Activated effector memory CD4-positive, alpha-beta T cell treated with Interleukin-2 at 50 U/mL for 16 hours (primary cell): Measurements from ENCODE around the gene LIN7C.
A peak's percentile ranks its signal among the peaks of the same experiment; 100 is the strongest.

ENCODE experiments used
- DNase-seq: peaks from one replicate; pipeline ENCODE4 v3.0.0-alpha.2; 2020

LIN7C gene

DNA sequence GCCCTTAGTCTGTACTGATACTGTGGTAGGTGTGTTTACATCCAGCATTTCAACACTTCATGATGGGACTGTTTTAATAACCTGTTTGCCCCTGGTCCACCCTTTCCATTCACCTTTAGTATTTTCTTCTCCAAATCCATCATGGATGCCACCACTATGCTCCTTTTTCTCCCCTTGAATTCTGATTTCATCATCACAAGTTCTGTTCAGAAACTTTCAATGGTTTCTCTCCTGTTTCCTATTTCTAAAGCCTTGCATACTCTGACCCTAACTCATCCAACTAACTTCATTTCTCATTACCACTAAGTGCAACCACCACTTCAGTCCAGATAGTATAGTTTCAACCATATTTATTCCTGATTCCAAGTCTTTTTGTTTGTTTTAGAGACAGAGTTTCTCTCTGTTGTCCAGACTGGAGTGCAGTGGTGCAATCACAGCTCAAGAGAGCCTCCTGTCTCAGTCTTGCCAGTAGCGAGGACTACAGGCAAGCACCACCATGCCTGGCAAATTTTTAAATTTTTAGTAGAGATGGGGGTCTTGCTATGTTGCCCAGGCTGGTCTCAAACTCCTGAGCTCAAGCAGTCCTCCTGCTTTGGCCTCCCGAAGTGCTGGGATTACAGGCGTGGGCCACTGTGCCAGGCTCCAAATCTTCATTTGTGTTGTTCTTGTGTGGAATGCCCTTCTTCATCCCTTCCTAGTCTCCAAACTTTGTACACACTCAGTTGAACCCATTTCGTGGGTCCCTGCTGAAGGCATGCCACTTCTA is 1.2 kb upstream of the LIN7C start:
- DNase-seq: no peak

- DNase-seq: no peak
Measured at GRCh38 chr11:27505781-27506180, 788 bp downstream of the LIN7C start.

- no peak for DNase-seq
Measured at GRCh38 chr11:27504205-27504604, 2.4 kb downstream of the LIN7C start.

GRCh38 chr11:27501100-27501499 is 5.5 kb downstream of the LIN7C start:
- DNase-seq: no peak

DNA sequence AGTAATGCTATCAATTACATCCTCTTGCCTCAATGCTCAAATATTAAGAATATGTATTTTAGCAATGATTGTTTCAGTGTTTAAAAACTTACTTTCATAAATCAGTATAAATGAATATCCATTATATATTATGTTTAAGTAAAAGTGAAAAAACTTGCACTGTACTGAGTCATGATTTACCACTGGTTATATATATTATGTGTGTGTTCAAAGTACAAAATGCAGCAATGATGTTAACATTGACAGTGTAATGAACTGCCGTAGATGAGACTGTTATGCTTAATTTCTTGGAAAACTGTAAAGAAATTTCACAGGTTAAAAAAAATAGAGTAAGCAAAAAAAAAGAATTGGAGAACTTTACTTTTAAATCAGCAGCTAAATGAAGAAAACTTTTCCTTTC is 8.7 kb downstream of the LIN7C start:
- DNase-seq: no peak

GRCh38 chr11:27497284-27497866 is 9.2 kb downstream of the LIN7C start:
- no peak for DNase-seq

- no peak for DNase-seq
Measured at GRCh38 chr11:27496461-27496860, 10.1 kb downstream of the LIN7C start.

GRCh38 chr11:27495710-27496300 is 10.8 kb downstream of the LIN7C start:
- no peak for DNase-seq

- no peak for DNase-seq
Measured at GRCh38 chr11:27489092-27489491, 17.5 kb downstream of the LIN7C start.

DNA sequence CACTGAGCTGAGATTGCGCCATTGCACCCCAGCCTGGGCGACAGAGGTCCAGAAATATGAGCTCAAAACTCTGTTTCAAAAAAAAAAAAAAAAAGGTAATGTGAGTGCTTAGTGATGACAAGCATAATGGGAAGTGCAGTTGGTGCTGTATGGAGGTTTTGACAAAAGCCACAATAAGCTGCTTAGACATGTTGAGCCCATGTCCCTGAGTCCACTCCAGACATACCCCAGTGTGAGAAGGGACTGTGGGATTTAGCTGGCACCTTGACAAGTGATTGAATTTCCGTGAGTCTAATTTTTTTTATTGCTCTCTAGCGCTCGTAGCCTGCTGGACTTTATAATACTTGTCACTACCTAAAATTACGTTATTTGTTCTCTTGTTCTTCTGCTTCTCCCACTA is 18.9 kb downstream of the LIN7C start:
- DNase-seq: no peak

GRCh38 chr11:27485930-27486773 is 20.4 kb downstream of the LIN7C start:
- DNase-seq: no peak

DNA sequence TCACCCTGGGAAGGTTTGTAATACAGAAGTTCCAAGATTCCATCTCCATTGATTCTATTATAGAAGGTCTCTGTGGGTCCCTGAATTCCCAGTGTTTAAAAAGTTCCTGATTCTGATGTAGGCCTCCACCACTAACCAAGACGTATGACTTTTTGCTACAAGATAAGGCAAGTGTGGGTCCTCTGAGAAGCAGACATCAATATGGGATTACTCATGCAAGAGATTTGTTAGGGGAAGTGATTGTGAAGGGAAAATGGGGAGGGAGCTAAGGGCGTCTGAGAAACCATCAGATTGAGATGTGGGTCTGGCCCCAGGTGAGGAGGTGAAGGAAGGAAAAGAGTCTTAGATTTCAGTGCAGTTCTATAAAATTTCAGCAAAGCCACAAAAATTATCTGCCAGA is 23.8 kb downstream of the LIN7C start:
- DNase-seq: no peak

DNA sequence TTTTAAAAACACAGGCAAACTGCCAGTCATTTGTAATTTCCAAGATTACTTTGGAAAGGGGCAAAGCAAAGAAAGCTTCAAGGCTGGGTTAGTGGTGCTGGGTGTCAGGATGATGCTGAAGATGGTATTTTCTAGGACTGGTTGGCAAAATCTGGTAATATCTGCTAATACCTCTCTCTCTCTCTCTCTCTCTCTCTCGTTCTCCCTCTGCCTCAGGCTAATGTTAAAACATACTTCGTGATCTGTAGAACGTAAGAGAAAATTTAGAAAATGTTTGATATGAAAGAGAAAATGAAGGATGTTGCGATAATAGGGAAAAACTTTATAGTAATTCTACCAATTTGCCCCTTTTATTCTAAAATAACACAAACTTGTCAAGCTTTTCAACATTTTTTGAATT is 24.6 kb downstream of the LIN7C start:
- DNase-seq: no peak

DNA sequence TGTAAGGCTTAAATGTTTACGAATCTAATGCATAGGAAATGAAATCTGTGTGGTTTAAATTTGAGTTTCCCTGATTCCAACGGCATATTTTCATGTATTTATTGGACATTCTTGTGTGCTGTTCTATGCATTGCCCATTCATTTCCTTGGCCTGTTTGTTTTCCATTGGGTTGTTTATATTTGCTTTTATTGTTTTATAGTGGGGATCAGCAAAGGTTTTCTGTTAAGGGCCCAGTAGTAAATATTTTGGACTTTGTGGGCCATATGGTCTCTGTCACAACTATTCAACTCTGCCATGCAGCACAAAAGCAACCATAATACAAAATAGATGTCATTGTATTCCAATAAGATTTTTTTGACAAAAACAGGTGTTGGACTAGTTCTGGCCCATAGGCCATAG is 28.7 kb downstream of the LIN7C start:
- no peak for DNase-seq

DNA sequence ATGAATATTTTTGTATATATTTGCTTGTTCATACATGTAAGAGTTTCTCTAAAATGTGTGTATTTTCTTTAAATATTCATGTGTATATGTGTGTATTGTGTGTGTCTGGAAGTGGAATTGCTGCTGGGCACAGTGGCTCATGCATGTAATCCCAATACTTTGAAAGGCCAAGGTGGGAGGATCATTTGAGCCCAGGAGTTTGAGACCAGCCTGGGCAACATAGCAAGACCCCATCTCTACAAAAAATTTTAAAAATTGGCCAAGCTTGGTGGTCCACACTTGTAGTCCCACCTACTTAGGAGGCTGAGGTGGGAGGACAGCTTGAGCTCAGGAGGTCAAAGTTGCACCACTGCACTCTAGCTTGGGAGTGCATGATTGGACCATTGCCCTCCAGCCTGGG is 29.3 kb downstream of the LIN7C start:
- DNase-seq: no peak

GRCh38 chr11:27475622-27476021 is 30.9 kb downstream of the LIN7C start:
- DNase-seq: no peak

DNA sequence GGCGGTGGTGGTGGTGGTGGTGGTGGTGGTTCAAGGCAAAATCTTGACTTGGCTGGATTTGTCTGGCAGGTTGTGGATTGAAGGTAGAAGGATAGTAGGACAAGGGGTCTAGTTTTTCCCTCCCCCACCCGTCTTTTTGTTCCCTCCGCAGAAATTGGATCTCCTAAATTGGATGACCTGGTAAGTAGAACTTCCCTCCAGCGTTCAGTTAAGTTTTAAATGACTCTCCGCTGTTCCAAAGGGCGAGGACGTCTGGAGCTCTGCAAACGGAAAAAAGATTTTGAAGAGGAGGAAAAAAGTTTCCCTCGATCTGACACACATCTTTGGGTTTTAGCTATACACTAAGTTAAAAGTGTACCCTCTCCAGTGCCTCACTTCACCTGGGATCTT is 33.6 kb downstream of the LIN7C start:
- DNase-seq: no peak

DNA sequence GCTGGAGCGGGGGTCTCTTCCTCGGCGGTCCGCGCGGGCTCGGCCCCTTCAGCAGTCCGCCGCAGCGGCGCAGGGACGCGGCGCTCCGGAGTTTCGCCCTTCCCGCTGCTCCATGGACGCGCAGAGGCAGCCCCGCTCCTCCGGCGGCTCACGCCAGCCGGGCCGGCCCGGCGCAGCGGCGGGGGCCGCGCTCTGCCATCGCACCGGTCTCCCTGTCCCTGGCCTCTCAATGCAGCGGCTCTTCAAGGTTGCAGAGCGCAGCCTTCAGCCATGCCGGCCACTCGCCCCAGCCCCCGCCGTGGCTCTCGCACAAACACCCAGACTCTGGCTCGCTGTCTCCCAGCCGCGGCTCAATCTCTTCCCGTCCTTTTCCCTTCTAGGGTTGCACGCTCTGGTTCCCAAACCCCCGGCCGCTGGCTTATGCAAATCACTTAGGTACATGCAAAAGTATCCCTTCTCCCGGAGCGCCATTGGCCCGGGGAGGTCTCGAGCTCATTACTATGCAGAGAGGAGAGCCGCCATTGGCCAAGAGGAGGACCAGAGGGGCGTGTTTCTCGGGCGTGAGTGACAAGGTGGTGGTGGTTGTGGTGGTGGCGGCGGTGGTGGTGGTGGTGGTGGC is 34.1 kb downstream of the LIN7C start, which contains the start of gene LGR4:
Gene LGR4, minus strand, starts transcription at position 393 of the 619 bp plus-strand sequence. CDS start 488 bp downstream, outside the sequence.
- peak; percentile 57 for DNase-seq

DNA sequence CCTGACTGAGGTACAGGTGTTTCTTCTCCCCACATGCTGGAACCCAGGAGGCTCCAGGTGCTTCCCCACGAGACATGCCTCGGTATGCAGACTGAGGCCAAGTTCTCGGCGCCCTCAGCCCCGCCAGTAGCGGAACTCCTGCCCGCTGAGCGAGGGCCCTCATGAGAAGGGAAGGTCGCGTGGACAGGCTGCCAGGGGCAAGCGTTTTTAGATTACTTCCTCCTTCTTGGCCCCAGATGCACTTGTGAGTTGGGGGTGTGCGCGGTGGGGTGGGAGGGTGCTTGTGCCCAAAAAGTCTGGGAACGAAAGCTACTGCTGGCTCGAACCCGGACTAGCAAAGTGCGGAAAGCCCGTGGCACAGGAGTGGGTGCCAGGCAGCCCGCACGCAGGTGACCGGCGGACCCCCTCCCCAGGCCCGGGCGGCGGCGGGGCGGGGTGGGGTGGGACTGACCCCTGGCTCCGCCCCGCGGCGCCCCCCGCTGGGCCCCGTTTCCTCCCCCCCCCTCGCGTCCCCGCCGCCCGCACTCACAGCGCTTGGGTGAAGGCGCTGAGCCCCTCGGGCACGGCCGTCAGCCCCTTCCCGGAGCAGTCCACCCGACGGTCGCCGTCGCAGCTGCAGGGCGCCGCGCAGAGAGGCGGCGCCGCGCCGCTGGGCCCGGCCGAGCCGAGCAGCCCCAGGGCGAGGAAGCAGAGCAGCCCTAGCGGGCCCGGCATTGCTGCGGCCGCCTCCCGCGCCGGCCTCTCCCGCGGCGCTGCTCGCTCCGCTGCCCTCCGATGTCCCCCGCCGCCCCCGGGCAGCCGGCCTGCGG is 34.8 kb downstream of the LIN7C start:
- no peak for DNase-seq

GRCh38 chr11:27470826-27471588 is 35.6 kb downstream of the LIN7C start:
- no peak for DNase-seq

DNA sequence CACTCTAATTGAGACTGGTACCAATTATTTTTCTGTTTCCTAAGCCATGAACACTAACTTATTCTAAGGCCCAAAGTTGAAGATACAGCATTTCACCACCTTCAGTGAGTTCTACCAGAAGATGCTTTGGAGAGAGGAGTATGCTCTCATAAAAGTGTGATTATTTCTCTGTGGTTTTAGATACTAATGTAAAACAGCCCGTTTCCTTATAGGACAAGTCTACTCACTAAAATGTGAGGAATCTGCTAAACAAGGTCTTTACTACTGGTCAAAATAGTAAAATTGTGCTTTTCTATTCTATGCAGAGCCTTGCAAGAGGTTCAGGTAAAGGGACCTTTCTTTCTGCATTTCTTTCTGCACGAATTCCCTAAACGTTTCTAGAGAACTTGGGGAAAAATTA is 36.4 kb downstream of the LIN7C start:
- DNase-seq: no peak
